ENCODE measurements around the gene SH3PXD2A. TPM values are rescaled to one million over a fixed set of nuclear protein-coding genes. Genes with fewer than 3 reads are reported as not detected.

SH3PXD2A gene
- total and polyA plus RNA-seq, 12 donors, result 5.7 to 34.5 (median 19.2) TPM

DNA sequence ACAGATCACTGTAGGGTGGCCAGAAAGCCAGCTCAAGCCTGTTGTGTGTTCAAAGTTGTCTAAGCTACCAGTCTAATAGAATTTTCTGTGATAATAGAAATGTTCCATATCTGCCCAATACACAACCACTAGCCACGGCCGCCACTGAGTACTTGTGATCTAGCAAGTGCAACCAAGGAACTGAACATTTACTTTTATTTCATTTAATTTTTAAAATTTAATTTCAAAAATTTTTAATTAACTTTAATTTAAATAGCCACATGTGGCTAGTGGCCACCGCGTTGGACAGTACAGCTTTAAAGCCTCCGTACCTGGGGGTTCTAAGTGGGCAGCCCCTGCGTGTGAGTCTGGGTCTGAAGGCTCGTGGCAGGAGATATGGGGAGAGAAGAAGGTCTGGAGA, 60.4 kb downstream of the SH3PXD2A start:
- H3K27ac ChIP-seq, result no peak overlapping the region
- no peaks in the 10 kb centered on the region for H3K27me3 ChIP-seq
- intact Hi-C loops (cut with DNase I), result no loop called here
- no peaks in the 10 kb centered on the region for H3K4me1 ChIP-seq (replicated peaks in 1 of 2)
- H3K9me3 ChIP-seq (replicated peaks in 1 of 3), result no peaks in the 10 kb centered on the region
- H3K4me3 ChIP-seq, result no peak overlapping the region
- WGBS, 4 donors, result 88 to 92% (median 91%) methylated on average over 7 of the region's 7 CpGs
- H3K36me3 ChIP-seq (replicated peaks in 1 of 2), result no peaks in the 10 kb centered on the region
- no peak for DNase-seq
- TF ChIP-seq, protein P1, sequence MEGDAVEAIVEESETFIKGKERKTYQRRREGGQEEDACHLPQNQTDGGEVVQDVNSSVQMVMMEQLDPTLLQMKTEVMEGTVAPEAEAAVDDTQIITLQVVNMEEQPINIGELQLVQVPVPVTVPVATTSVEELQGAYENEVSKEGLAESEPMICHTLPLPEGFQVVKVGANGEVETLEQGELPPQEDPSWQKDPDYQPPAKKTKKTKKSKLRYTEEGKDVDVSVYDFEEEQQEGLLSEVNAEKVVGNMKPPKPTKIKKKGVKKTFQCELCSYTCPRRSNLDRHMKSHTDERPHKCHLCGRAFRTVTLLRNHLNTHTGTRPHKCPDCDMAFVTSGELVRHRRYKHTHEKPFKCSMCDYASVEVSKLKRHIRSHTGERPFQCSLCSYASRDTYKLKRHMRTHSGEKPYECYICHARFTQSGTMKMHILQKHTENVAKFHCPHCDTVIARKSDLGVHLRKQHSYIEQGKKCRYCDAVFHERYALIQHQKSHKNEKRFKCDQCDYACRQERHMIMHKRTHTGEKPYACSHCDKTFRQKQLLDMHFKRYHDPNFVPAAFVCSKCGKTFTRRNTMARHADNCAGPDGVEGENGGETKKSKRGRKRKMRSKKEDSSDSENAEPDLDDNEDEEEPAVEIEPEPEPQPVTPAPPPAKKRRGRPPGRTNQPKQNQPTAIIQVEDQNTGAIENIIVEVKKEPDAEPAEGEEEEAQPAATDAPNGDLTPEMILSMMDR (IDR thresholded peaks at IDR 0.05), result no peak
- TF ChIP-seq POLR2A (IDR thresholded peaks at IDR 0.05), result no peak

DNA sequence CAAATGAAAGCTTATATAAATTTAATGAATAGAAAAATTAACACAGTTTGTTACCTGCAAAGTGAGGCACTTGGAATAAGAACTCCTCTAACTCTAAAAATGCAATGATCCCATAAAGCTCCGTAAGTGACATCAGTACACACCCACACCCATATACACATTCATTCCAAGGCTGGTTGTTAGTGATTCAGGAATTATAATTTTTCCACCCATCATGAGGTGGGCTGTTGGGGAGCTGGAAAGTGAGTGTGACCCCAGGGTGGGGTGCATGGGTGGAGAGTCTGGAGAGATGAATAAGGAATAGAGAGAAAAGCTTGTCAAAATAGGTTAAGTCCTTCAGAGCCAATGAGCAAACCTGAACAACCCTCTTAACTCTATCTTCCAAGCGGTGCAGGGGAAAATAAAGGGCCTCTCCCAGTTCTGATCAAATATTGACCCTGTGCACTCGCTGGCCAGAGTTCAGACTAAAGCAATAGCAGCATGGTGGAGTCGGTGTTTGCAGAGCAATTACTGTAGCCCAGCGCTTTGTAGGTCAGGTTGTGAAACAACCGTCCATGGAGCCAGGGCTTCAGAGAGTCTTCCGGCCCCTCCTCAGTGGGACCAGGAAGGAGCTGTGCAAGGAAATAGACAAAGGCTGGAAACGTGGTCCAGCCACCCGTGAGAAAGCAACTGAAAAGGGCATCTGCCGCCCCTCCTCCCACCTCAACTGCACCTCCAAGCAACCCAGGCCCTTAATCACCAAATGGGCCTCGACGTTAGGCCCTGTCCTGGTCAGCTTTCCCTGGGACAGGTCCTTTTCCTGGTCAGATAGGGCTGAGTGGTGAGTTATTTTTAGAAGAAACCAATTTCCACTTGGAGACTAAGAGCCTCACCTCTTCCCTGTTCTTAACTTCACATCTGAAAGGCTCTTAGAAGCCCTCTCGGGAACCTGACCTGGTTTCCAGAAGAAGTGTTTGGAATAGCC, 61.2 kb downstream of the SH3PXD2A start:
- no peaks in the 10 kb centered on the region for H3K27me3 ChIP-seq

DNA sequence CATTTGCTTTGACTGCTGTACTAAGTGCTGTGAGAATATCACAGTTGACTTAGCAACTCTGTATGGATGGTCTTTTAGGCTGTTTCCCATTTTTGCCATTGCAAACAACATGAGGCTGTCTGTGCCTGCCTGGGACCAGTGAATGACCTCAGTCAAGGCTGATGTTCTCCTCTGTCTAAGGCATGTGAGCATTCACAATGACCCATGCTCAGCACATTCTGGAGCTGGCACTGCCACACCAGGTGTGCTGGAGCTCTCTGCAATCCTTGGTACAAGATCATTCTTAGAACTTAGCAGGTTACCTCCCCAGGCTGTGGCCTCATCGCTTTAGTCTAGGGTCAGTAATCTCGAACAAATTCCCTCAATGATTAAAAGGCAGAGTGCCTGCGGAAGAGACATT, 61.9 kb downstream of the SH3PXD2A start:
- DNase-seq, result no peak
- TF ChIP-seq POLR2A (IDR thresholded peaks at IDR 0.05), result no peak
- TF ChIP-seq, protein P1 (IDR thresholded peaks at IDR 0.05), result no peak
- Histone ChIP-seq H3K36me3 (replicated peaks in 1 of 2) (no peaks in the 10 kb centered on the region), H3K27me3 (no peaks in the 10 kb centered on the region), H3K4me3 (no peak overlapping the region), H3K27ac (no peak overlapping the region), H3K4me1 (replicated peaks in 1 of 2) (no peaks in the 10 kb centered on the region), H3K9me3 (replicated peaks in 1 of 3) (no peaks in the 10 kb centered on the region)
- intact Hi-C loops (cut with DNase I), result no loop called here
- WGBS, 4 donors, result 86 to 95% (median 93%) methylated on average over 3 of the region's 3 CpGs

More for the DNA sequence above, 61.2 kb downstream of the SH3PXD2A start:
- Histone ChIP-seq H3K27ac (no peak overlapping the region), H3K4me1 (replicated peaks in 1 of 2) (no peaks in the 10 kb centered on the region), H3K4me3 (no peak overlapping the region), H3K36me3 (replicated peaks in 1 of 2) (no peaks in the 10 kb centered on the region), H3K9me3 (replicated peaks in 1 of 3) (no peaks in the 10 kb centered on the region)
- TF ChIP-seq, protein P1 (IDR thresholded peaks at IDR 0.05), result no peak
- TF ChIP-seq POLR2A (IDR thresholded peaks at IDR 0.05), result no peak
- intact Hi-C loops (cut with DNase I), result no loop called here
- 76 to 87% (median 83%) methylated on average over 8 to 13 of the region's 13 CpGs for WGBS, 4 donors
- no peak for DNase-seq

DNA sequence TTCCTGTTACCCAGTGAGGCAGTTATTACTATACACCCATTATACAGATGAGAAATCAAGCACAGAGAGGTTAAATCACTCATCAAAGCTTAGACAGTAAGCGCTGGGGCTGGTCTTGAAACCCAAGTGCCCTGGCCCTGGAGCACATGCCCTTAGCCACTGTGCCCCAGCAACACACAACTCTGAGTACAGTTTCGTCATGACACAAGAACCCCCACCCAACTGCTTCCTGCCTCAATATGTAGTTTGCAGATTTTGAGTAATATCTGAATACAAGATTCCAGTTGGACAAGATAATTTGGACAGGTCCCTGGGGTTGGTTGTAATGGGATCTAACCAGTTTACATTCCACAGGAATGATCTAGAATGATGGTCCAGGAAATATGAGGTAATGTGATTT, 62.8 kb downstream of the SH3PXD2A start:
- Histone ChIP-seq H3K27me3 (no peaks in the 10 kb centered on the region), H3K27ac (no peak overlapping the region), H3K36me3 (replicated peaks in 1 of 2) (no peaks in the 10 kb centered on the region), H3K9me3 (replicated peaks in 1 of 3) (no peaks in the 10 kb centered on the region), H3K4me3 (no peak overlapping the region), H3K4me1 (replicated peaks in 1 of 2) (no peaks in the 10 kb centered on the region)
- TF ChIP-seq, protein P1 (IDR thresholded peaks at IDR 0.05), result no peak
- no peak for TF ChIP-seq POLR2A (IDR thresholded peaks at IDR 0.05)
- 92 to 96% (median 94%) methylated on average over 2 of the region's 2 CpGs for WGBS, 4 donors
- DNase-seq, result no peak
- intact Hi-C loops (cut with DNase I), result no loop called here

Data from adrenal gland (tissue), 12 donors.